NCI-H128 (cell line): ENCODE data around the gene KCNE5.
"Not testable (repeated sequence)": the region's sequence is repeated elsewhere in the genome, so short reads cannot be mapped to it uniquely, and the experiment has no call there.

ENCODE experiments used
- DNase-seq: peaks from one replicate; lab custom pipeline; 2025; ENCODE audit not compliant: unreplicated experiment; lab: John Stamatoyannopoulos, UW

Gene KCNE5

GRCh38 chrX:109624641-109625616, at the start of gene KCNE5:
KCNE5 (minus strand) TSS chrX:109625172; CDS start chrX:109625020, 152 bp downstream.
- DNase-seq, result no peak

GRCh38 chrX:109672239-109672638, 47.3 kb upstream of the KCNE5 start:
- no peak for DNase-seq

GRCh38 chrX:109671170-109671569, 46.2 kb upstream of the KCNE5 start:
- DNase-seq, result not testable (repeated sequence)

GRCh38 chrX:109667986-109668385, 43.0 kb upstream of the KCNE5 start:
- DNase-seq, result no peak

- no peak for DNase-seq
Observed at GRCh38 chrX:109660435-109661143, 35.6 kb upstream of the KCNE5 start.

- no peak for DNase-seq
Observed at GRCh38 chrX:109658391-109658790, 33.4 kb upstream of the KCNE5 start.

- not testable (repeated sequence) for DNase-seq
Observed at GRCh38 chrX:109657364-109657763, 32.4 kb upstream of the KCNE5 start.

- DNase-seq, result no peak
Observed at GRCh38 chrX:109656774-109657173, 31.8 kb upstream of the KCNE5 start.

- DNase-seq, result no peak
Observed at GRCh38 chrX:109655502-109656201, 30.7 kb upstream of the KCNE5 start.

GRCh38 chrX:109654516-109655109, 29.6 kb upstream of the KCNE5 start:
- DNase-seq, result no peak

- not testable (repeated sequence) for DNase-seq
Observed at GRCh38 chrX:109644671-109645070, 19.7 kb upstream of the KCNE5 start.

- DNase-seq, result no peak
Observed at GRCh38 chrX:109643687-109644086, 18.7 kb upstream of the KCNE5 start.

- no peak for DNase-seq
Observed at GRCh38 chrX:109638158-109638557, 13.2 kb upstream of the KCNE5 start.

- not testable (repeated sequence) for DNase-seq
Observed at GRCh38 chrX:109637477-109637876, 12.5 kb upstream of the KCNE5 start.

- DNase-seq, result no peak
Observed at GRCh38 chrX:109635146-109635545, 10.2 kb upstream of the KCNE5 start.

- DNase-seq, result no peak
Observed at GRCh38 chrX:109632906-109633504, 8.0 kb upstream of the KCNE5 start.

- DNase-seq, result no peak
Observed at GRCh38 chrX:109629310-109629709, 4.3 kb upstream of the KCNE5 start.

GRCh38 chrX:109626637-109627036, 1.7 kb upstream of the KCNE5 start:
- no peak for DNase-seq

- DNase-seq, result no peak
Observed at GRCh38 chrX:109623997-109624396, 975 bp downstream of the KCNE5 start.

- DNase-seq, result no peak
Observed at GRCh38 chrX:109622270-109622669, 2.7 kb downstream of the KCNE5 start.

- no peak for DNase-seq
Observed at GRCh38 chrX:109619771-109620170, 5.2 kb downstream of the KCNE5 start.
